ENCODE results near the gene KCNJ4.

DNA sequence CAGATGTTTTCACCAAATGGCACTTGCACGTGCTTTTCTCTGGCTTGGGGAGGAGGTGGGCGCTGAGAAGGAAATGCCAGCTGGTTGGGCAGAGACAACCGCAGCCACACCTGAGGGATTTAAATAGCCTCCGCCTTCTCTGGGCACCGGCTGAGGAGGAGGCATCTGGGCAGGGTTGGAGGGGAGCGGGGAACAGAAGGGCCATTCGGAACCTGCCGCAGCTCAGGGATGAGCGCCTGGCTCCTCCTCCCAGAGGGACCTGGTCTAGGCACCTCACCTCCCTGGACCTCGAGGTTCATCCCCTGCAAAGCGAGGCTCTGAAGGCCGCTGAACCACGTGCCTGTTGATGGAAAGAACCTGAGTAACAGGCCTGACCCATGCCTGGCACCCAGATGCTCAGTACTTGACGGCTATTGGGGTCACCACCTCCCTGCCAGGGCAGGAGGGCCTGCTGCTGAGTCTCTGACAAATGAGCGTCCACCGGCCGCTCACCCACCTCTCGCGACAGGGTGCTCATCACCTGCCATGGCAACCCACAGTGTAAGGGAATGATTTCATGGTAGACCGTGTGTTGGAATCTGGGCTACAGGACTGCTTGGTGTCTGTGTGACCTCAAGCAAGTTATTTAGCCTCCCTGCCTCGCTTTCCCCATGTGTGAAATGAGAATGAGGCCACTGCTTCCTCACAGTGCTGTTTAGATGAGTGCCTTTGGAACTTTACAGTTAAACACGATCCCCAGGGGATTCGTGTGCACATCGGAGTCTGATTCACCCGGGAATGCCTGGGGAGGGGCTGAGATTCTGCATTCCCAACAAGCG is 10.9 kb upstream of the KCNJ4 start:
- TF ChIP-seq, protein P1, sequence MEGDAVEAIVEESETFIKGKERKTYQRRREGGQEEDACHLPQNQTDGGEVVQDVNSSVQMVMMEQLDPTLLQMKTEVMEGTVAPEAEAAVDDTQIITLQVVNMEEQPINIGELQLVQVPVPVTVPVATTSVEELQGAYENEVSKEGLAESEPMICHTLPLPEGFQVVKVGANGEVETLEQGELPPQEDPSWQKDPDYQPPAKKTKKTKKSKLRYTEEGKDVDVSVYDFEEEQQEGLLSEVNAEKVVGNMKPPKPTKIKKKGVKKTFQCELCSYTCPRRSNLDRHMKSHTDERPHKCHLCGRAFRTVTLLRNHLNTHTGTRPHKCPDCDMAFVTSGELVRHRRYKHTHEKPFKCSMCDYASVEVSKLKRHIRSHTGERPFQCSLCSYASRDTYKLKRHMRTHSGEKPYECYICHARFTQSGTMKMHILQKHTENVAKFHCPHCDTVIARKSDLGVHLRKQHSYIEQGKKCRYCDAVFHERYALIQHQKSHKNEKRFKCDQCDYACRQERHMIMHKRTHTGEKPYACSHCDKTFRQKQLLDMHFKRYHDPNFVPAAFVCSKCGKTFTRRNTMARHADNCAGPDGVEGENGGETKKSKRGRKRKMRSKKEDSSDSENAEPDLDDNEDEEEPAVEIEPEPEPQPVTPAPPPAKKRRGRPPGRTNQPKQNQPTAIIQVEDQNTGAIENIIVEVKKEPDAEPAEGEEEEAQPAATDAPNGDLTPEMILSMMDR (conservative IDR thresholded peaks at IDR 0.05; ENCODE audit: low read length) = no peak
- TF ChIP-seq EZH2phosphoT487 (IDR thresholded peaks at IDR 0.05; ENCODE audit: borderline replicate concordance) = no peak
